Ishikawa (cell line): ENCODE data around the gene TSPOAP1.

ENCODE experiments used
- CEBPB ChIP-seq: IDR thresholded peaks from 2 replicates; pipeline ENCODE4 v1.6.1; 2012
- CREB1 ChIP-seq: IDR thresholded peaks from 2 replicates; pipeline ENCODE4 v1.6.1; 2012; ENCODE audit warnings: low read depth
- EGR1 ChIP-seq: IDR thresholded peaks from 2 replicates; pipeline ENCODE4 v1.6.1; 2012
- EP300 ChIP-seq: IDR thresholded peaks from 2 replicates; pipeline ENCODE4 v1.6.1; 2012; ENCODE audit warnings: borderline replicate concordance
- FOXM1 ChIP-seq: IDR thresholded peaks from 2 replicates; pipeline ENCODE4 v1.6.1; 2012; ENCODE audit warnings: low read depth, borderline replicate concordance
- NFIC ChIP-seq: IDR thresholded peaks from 2 replicates; pipeline ENCODE4 v1.6.1; 2012
- RAD21 ChIP-seq: IDR thresholded peaks from 2 replicates; pipeline ENCODE4 v1.6.1; 2012; ENCODE audit warnings: low read depth
- TAF1 ChIP-seq: IDR thresholded peaks from 2 replicates; pipeline ENCODE4 v1.6.1; 2012; ENCODE audit warnings: low read depth, mild to moderate bottlenecking
- TCF12 ChIP-seq: IDR thresholded peaks from 2 replicates; pipeline ENCODE4 v1.6.1; 2012; ENCODE audit warnings: low read depth
- TEAD4 ChIP-seq: IDR thresholded peaks from 2 replicates; pipeline ENCODE4 v1.6.1; 2012
- YY1 ChIP-seq: IDR thresholded peaks from 2 replicates; pipeline ENCODE4 v1.6.1; 2012; ENCODE audit warnings: low read depth
- ZBTB7A ChIP-seq: IDR thresholded peaks from 2 replicates; pipeline ENCODE4 v1.6.1; 2012; ENCODE audit warnings: low read depth
- TF ChIP-seq, protein P1 (sequence below): IDR thresholded peaks from 2 replicates; pipeline ENCODE4 v1.6.1; 2012
- TF ChIP-seq, protein P2 (sequence below): IDR thresholded peaks from 2 replicates; pipeline ENCODE4 v1.6.1; 2012
- TF ChIP-seq, protein P3 (sequence below): IDR thresholded peaks from 2 replicates; pipeline ENCODE4 v1.6.1; 2012; ENCODE audit warnings: low read depth, mild to moderate bottlenecking

TSPOAP1 gene

GRCh38 chr17:58323366-58324055 lies 5.1 kb downstream of the TSPOAP1 start:
- TF ChIP-seq, protein P1, sequence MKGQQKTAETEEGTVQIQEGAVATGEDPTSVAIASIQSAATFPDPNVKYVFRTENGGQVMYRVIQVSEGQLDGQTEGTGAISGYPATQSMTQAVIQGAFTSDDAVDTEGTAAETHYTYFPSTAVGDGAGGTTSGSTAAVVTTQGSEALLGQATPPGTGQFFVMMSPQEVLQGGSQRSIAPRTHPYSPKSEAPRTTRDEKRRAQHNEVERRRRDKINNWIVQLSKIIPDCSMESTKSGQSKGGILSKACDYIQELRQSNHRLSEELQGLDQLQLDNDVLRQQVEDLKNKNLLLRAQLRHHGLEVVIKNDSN: no peak
- TF ChIP-seq TCF12: no peak
- TF ChIP-seq CREB1: no peak
- TF ChIP-seq ZBTB7A: no peak
- no peak for TF ChIP-seq EP300
- no peak for TF ChIP-seq TAF1
- TF ChIP-seq RAD21: no peak
- TF ChIP-seq, protein P2, sequence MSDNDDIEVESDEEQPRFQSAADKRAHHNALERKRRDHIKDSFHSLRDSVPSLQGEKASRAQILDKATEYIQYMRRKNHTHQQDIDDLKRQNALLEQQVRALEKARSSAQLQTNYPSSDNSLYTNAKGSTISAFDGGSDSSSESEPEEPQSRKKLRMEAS: no peak
- no peak for TF ChIP-seq TEAD4
- TF ChIP-seq, protein P3, sequence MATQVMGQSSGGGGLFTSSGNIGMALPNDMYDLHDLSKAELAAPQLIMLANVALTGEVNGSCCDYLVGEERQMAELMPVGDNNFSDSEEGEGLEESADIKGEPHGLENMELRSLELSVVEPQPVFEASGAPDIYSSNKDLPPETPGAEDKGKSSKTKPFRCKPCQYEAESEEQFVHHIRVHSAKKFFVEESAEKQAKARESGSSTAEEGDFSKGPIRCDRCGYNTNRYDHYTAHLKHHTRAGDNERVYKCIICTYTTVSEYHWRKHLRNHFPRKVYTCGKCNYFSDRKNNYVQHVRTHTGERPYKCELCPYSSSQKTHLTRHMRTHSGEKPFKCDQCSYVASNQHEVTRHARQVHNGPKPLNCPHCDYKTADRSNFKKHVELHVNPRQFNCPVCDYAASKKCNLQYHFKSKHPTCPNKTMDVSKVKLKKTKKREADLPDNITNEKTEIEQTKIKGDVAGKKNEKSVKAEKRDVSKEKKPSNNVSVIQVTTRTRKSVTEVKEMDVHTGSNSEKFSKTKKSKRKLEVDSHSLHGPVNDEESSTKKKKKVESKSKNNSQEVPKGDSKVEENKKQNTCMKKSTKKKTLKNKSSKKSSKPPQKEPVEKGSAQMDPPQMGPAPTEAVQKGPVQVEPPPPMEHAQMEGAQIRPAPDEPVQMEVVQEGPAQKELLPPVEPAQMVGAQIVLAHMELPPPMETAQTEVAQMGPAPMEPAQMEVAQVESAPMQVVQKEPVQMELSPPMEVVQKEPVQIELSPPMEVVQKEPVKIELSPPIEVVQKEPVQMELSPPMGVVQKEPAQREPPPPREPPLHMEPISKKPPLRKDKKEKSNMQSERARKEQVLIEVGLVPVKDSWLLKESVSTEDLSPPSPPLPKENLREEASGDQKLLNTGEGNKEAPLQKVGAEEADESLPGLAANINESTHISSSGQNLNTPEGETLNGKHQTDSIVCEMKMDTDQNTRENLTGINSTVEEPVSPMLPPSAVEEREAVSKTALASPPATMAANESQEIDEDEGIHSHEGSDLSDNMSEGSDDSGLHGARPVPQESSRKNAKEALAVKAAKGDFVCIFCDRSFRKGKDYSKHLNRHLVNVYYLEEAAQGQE: no peak
- no peak for TF ChIP-seq EGR1
- no peak for TF ChIP-seq NFIC
- no peak for TF ChIP-seq YY1
- TF ChIP-seq CEBPB: no peak
- TF ChIP-seq FOXM1: no peak

DNA sequence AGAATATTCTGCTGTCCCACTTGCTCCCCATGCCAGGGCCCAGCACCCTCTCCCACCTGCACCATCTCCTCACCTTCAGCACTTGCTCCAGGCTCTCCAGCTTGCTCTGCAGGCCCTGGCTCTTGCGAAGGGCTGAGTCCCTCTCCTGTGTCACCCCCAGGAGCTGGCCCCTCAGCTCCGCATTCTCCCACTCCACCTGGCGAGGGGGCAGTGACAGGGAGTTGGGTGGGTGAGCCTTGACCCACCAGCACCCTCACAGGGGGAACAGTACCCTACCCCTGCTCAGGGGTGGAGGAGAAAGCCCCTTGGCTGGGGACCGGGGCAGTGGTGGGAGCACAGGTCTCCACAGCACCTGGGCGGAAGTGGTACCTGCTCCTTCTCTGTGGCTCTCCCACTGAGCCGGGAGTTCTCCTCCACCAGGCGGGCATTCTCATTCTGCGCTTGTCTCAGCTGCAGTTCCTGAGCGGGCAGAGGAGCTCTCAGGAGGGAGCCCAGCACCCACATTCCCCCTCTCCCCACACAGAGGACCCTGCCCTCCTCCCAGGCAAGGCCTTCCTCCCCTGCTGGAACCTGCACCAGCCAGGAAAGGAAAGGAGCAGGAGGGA lies 5.9 kb downstream of the TSPOAP1 start:
- TF ChIP-seq FOXM1 (no peak), ZBTB7A (no peak), EGR1 (no peak), TEAD4 (no peak), TCF12 (no peak), NFIC (no peak)
- TF ChIP-seq, protein P3: no peak

DNA sequence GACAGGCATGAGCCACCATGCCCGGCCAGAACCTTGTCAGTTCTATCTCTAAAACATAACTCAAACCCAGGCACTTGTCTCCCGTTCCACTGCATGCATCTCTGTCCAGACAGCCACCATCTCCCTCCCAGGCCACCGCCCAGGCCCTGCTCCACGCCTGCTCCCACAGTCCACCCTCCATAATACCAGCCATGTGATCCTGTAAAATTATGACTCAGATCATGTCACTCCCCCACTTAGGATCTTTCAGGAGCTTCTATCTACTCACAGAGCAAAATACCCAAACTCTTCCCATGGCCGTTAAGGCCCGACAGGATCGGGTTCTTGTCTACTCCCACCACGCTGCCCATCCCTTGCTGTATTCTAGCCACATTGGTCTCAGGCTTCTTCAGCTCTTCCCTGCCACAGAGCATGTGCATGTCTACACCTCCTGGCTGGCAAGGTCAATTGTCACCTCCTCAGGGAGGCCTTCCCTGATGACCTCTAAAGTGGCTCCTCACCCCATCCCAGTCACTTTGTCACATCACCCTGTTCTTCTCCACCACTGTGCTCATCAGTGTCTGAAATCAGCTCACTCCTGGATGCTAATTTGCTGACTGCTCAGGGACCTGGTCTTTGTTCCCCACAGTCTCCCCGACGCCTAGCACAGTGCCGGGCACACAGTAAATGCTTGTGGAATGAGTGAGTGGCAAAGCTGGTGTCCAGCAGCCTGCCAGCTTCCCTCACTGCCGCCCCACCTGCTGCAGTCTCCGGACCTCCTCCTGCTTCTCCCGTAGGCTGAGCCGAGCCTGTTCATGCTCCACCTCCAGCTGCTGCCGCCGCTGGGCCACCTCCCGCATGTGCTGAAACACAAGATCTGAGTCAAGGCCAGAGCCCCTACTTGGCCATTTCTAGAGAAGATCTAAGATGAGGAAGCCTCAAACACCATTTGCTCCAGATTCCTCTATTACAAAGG lies 6.7 kb downstream of the TSPOAP1 start:
- no peak for TF ChIP-seq FOXM1
- TF ChIP-seq, protein P2: no peak
- no peak for TF ChIP-seq NFIC
- TF ChIP-seq TEAD4: no peak
- TF ChIP-seq, protein P3: no peak
- TF ChIP-seq CEBPB: no peak
- TF ChIP-seq, protein P1: no peak
- TF ChIP-seq ZBTB7A: no peak
- TF ChIP-seq CREB1: no peak
